GM19035 (cell line): ENCODE results near the gene PAXX.
"Not testable (repeated sequence)": the region's sequence is repeated elsewhere in the genome, so short reads cannot be mapped to it uniquely, and the experiment has no call there.

ENCODE experiments used
- ATAC-seq: cut with Tn5 transposase; IDR thresholded peaks from one replicate; pipeline ENCODE4 v1.9.1; 2021; ENCODE audit not compliant: unreplicated experiment

PAXX gene

GRCh38 chr9:137000177-137000930 lies 8.1 kb downstream of the PAXX start:
- peak; percentile 81 for ATAC-seq

GRCh38 chr9:137001857-137002645 lies 9.8 kb downstream of the PAXX start:
- ATAC-seq = no peak

- ATAC-seq = no peak
Measured at GRCh38 chr9:137002646-137003041, 10.4 kb downstream of the PAXX start.

GRCh38 chr9:137004285-137004684 lies 12.1 kb downstream of the PAXX start:
- ATAC-seq = not testable (repeated sequence)

- no peak for ATAC-seq
Measured at GRCh38 chr9:137006116-137007003, 14.1 kb downstream of the PAXX start.

GRCh38 chr9:137007108-137007815 lies 15.0 kb downstream of the PAXX start:
- no peak for ATAC-seq

GRCh38 chr9:137007816-137008270 lies 15.6 kb downstream of the PAXX start:
- no peak for ATAC-seq

GRCh38 chr9:137008312-137008711 lies 16.1 kb downstream of the PAXX start:
- ATAC-seq = no peak

GRCh38 chr9:137009217-137009616 lies 17.0 kb downstream of the PAXX start:
- ATAC-seq = no peak

- no peak for ATAC-seq
Measured at GRCh38 chr9:137009938-137010732, 17.9 kb downstream of the PAXX start.

- ATAC-seq = no peak
Measured at GRCh38 chr9:137011156-137011555, 18.9 kb downstream of the PAXX start.

- ATAC-seq = no peak
Measured at GRCh38 chr9:137011907-137012675, 19.9 kb downstream of the PAXX start.

- no peak for ATAC-seq
Measured at GRCh38 chr9:137012694-137013570, 20.7 kb downstream of the PAXX start.

GRCh38 chr9:137013571-137013940 lies 21.3 kb downstream of the PAXX start:
- ATAC-seq = no peak

- ATAC-seq = no peak
Measured at GRCh38 chr9:137014166-137014565, 21.9 kb downstream of the PAXX start.

- ATAC-seq = no peak
Measured at GRCh38 chr9:137014776-137015539, 22.7 kb downstream of the PAXX start.

GRCh38 chr9:137015540-137015930 lies 23.3 kb downstream of the PAXX start:
- no peak for ATAC-seq
